ENCODE measurements around the gene MT1A.

Gene MT1A

GRCh38 chr16:56681939-56682702, 43.7 kb downstream of the MT1A start, which contains the start of gene MT1X:
Gene MT1X, plus strand, starts transcription at chr16:56682470. Its CDS starts 71 bp downstream, at chr16:56682541.
- DNase-seq (ENCODE audit: low spot score) = peak; percentile 98

- DNase-seq (ENCODE audit: low spot score) = no peak
Observed at GRCh38 chr16:56682703-56683397, 44.4 kb downstream of the MT1A start.

GRCh38 chr16:56683424-56684172, 45.1 kb downstream of the MT1A start:
- no peak for DNase-seq (ENCODE audit: low spot score)

GRCh38 chr16:56684256-56684925, 45.9 kb downstream of the MT1A start:
- DNase-seq (ENCODE audit: low spot score) = no peak

- no peak for DNase-seq (ENCODE audit: low spot score)
Observed at GRCh38 chr16:56684926-56685590, 46.6 kb downstream of the MT1A start.

GRCh38 chr16:56686758-56687157, 48.3 kb downstream of the MT1A start:
- no peak for DNase-seq (ENCODE audit: low spot score)

- DNase-seq (ENCODE audit: low spot score) = no peak
Observed at GRCh38 chr16:56688762-56689161, 50.3 kb downstream of the MT1A start.

- no peak for DNase-seq (ENCODE audit: low spot score)
Observed at GRCh38 chr16:56689171-56689570, 50.7 kb downstream of the MT1A start.

All from AG20443 (cell line).